HepG2 (cell line): ENCODE measurements around the gene GPR31. TPM values are rescaled to one million over a fixed set of nuclear protein-coding genes. Genes with fewer than 3 reads are reported as not detected.

Source experiments
- GABPA ChIP-seq, 2 experiments: IDR thresholded peaks; 2 replicates each; pipeline ENCODE4 v1.6.1; 2011 to 2016; ENCODE audit warnings: low read depth in 2 of 2, low read length in 1 of 2, missing biosample characterization in 1 of 2, missing genetic modification characterization in 1 of 2
- IKZF4 ChIP-seq: sonication (generic); formaldehyde crosslinking; IDR thresholded peaks from 2 replicates; pipeline ENCODE4 v1.5.1; 2020; ENCODE audit warnings: borderline replicate concordance, mild to moderate bottlenecking, low read depth, missing genetic modification reagents; ENCODE audit errors: not compliant biosample characterization
- IRX3 ChIP-seq: sonication (generic); formaldehyde crosslinking; IDR thresholded peaks from 2 replicates; pipeline ENCODE4 v1.8.1; 2023; ENCODE audit warnings: mild to moderate bottlenecking, low read depth, missing genetic modification reagents, borderline replicate concordance
- KDM5B ChIP-seq: sonication (generic); formaldehyde crosslinking; IDR thresholded peaks from 2 replicates; pipeline ENCODE4 v1.4.0; 2020; ENCODE audit warnings: missing genetic modification reagents, mild to moderate bottlenecking, borderline replicate concordance
- MLLT10 ChIP-seq: sonication (generic); formaldehyde crosslinking; IDR thresholded peaks from 2 replicates; pipeline ENCODE4 v1.4.0; 2020; ENCODE audit warnings: missing genetic modification reagents
- RAD21 ChIP-seq: fragments of 450-650 bp; formaldehyde crosslinking; IDR thresholded peaks from 2 replicates; pipeline ENCODE4 v1.5.0; 2020; ENCODE audit warnings: mild to moderate bottlenecking
- SMC3 ChIP-seq: IDR thresholded peaks from 2 replicates; pipeline ENCODE4 v1.6.1; 2011; ENCODE audit warnings: low read length, improper control_type of control experiment
- SYNCRIP ChIP-seq: fragments of 200-400 bp; formaldehyde crosslinking; IDR thresholded peaks from 2 replicates; pipeline ENCODE4 v1.6.1; 2018; ENCODE audit warnings: mild to moderate bottlenecking, low read depth, low read length; ENCODE audit not compliant: insufficient read depth
- YY1 ChIP-seq: IDR thresholded peaks from 2 replicates; pipeline ENCODE4 v1.6.1; 2011; ENCODE audit warnings: low read length, low read depth, moderate library complexity, mild to moderate bottlenecking; ENCODE audit not compliant: insufficient read depth, insufficient replicate concordance
- ZNF235 ChIP-seq: sonication (generic); formaldehyde crosslinking; IDR thresholded peaks from 2 replicates; pipeline ENCODE4 v1.8.1; 2023; ENCODE audit warnings: mild to moderate bottlenecking, missing genetic modification reagents, borderline replicate concordance
- ZNF317 ChIP-seq: sonication (generic); formaldehyde crosslinking; IDR thresholded peaks from 2 replicates; pipeline ENCODE4 v1.5.0; 2020; ENCODE audit warnings: mild to moderate bottlenecking, missing genetic modification reagents
- ZNF367 ChIP-seq: sonication (generic); formaldehyde crosslinking; IDR thresholded peaks from 2 replicates; pipeline ENCODE4 v1.4.0; 2020; ENCODE audit warnings: missing genetic modification reagents, borderline replicate concordance
- ZNF543 ChIP-seq: sonication (generic); formaldehyde crosslinking; IDR thresholded peaks from 2 replicates; pipeline ENCODE4 v1.4.0; 2020; ENCODE audit warnings: mild to moderate bottlenecking, missing genetic modification reagents
- ZNF598 ChIP-seq: sonication (generic); formaldehyde crosslinking; IDR thresholded peaks from 2 replicates; pipeline ENCODE4 v1.5.1; 2020; ENCODE audit warnings: mild to moderate bottlenecking, missing genetic modification reagents, borderline replicate concordance
- ZNF788 ChIP-seq: sonication (generic); formaldehyde crosslinking; IDR thresholded peaks from 2 replicates; pipeline ENCODE4 v1.5.0; 2020; ENCODE audit warnings: mild to moderate bottlenecking, missing genetic modification reagents, borderline replicate concordance
- ZSCAN31 ChIP-seq: sonication (generic); formaldehyde crosslinking; IDR thresholded peaks from 2 replicates; pipeline ENCODE4 v1.5.0; 2020; ENCODE audit warnings: low read depth, mild to moderate bottlenecking, missing genetic modification reagents
- polyA plus RNA-seq, 8 experiments: library from polyadenylated mRNA; depleted of rRNA in 3 of 8; stranded (reverse) in 7 of 8; unstranded in 1 of 8; fragments of >200 nt; fragmentation: Illumina TruSeq in 4 of 8; extraction: Trizol in 4 of 8; gene quantifications; 2 replicates each; pipeline versions ENCODE4 v1.2.1 to v1.2.3, GENCODE V29; 2011 to 2016; ENCODE audit warnings: low read depth in 4 of 8, missing spikeins in 1 of 8, mixed read lengths in 1 of 8; ENCODE audit not compliant: insufficient read depth in 1 of 8
- total RNA-seq, 5 experiments: library from RNA; depleted of rRNA; stranded (reverse); fragments of >200 nt; fragmentation: Illumina TruSeq; extraction: Trizol; gene quantifications; 2 replicates each; pipeline ENCODE4 v1.2.3, GENCODE V29; 2016; ENCODE audit warnings: low read depth in 1 of 5
- TF ChIP-seq, protein P1 (sequence below): IDR thresholded peaks from 2 replicates; pipeline ENCODE4 v1.6.1; 2012; ENCODE audit warnings: inconsistent platforms
- TF ChIP-seq, protein P2 (sequence below): sonication (generic); formaldehyde crosslinking; IDR thresholded peaks from 2 replicates; pipeline ENCODE4 v1.5.0; 2020; ENCODE audit warnings: mild to moderate bottlenecking, missing genetic modification reagents, borderline replicate concordance
- TF ChIP-seq, protein P3 (sequence below): IDR thresholded peaks from 2 replicates; pipeline ENCODE4 v1.6.1; 2012; ENCODE audit warnings: low read depth, low read length, improper control_type of control experiment
- TF ChIP-seq, protein P4 (sequence below): sonication (generic); formaldehyde crosslinking; IDR thresholded peaks from 2 replicates; pipeline ENCODE4 v1.8.1; 2023; ENCODE audit warnings: mild to moderate bottlenecking, inconsistent platforms, moderate library complexity, missing genetic modification reagents, borderline replicate concordance
- TF ChIP-seq, protein P5 (sequence below): IDR thresholded peaks from 2 replicates; pipeline ENCODE4 v1.6.1; 2016; ENCODE audit warnings: missing genetic modification reagents, missing compliant biosample characterization
- TF ChIP-seq, protein P6 (sequence below): sonication (generic); formaldehyde crosslinking; IDR thresholded peaks from 2 replicates; pipeline ENCODE4 v1.4.0; 2020; ENCODE audit warnings: missing genetic modification reagents, low read depth, mild to moderate bottlenecking, borderline replicate concordance

Gene GPR31
- total and polyA plus RNA-seq, 2 of the 13 experiments (the other 11 are each of a cell fraction or from before 2014, with no cell fraction given), result not detected

DNA sequence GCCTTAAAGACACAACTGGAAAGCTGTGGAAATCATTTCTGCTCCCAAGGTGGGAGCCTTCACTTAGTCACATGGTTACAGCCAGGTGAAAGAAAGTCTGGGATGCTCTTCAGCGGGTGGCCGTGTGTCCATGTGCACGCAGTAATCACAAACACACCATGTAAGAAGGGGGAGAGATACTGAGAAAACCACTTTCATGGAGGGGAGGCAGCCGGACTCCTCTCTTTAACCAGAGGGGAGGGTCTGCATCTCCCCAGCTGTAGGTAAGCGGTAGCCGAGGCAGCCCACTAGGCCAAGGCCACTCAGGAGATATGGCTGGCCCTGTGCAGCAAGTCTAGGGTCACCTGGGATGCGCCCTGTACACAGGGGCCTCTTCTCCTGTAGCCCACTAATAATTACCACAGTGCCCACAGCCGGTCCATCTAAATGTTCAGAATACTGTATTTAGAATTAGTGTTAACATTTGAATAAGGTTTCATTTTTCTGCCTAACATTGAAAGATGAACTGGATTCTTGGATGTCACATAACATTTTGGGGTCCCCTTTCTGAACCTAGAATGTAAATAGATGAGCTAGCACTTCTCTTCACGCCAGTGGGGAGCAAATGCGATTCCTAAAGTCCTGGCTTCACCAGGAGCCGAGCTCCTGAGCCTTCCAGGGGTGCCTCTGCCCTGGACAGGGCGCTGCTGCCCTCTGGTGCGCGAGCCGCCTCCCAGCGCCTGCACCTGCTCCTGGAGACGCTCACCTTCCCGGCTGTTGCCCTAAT, 15.9 kb downstream of the GPR31 start (continued):
- TF ChIP-seq ZNF317 (CRISPR knock-in tag) (peak; percentile 62; the same call in 1 of the 2 replicates), MLLT10 (no peak), SMC3 (peak; percentile 84), IRX3 (CRISPR knock-in tag) (no peak), ZNF235 (CRISPR knock-in tag) (peak; percentile 24; the same call in 1 of the 2 replicates), IKZF4 (CRISPR knock-in tag) (no peak), KDM5B (CRISPR knock-in tag) (peak; percentile 75; the same call in 1 of the 2 replicates), GABPA (IDR thresholded peaks at IDR 0.05; ENCODE audit: low read depth, low read length) (no peak), GABPA (CRISPR knock-in tag; IDR thresholded peaks at IDR 0.05; ENCODE audit: low read depth) (no peak), ZSCAN31 (CRISPR knock-in tag) (no peak), ZNF543 (no peak), RAD21 (CRISPR knock-in tag) (peak; percentile 99), SYNCRIP (no peak), ZNF598 (CRISPR knock-in tag) (peak; percentile 42), ZNF367 (CRISPR knock-in tag) (no peak), YY1 (peak; percentile 59), ZNF788 (CRISPR knock-in tag) (peak; percentile 60; the same call in 1 of the 2 replicates)
- TF ChIP-seq, protein P1, sequence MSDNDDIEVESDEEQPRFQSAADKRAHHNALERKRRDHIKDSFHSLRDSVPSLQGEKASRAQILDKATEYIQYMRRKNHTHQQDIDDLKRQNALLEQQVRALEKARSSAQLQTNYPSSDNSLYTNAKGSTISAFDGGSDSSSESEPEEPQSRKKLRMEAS, result peak; percentile 32; the same call in 1 of the 2 replicates
- TF ChIP-seq, protein P2, sequence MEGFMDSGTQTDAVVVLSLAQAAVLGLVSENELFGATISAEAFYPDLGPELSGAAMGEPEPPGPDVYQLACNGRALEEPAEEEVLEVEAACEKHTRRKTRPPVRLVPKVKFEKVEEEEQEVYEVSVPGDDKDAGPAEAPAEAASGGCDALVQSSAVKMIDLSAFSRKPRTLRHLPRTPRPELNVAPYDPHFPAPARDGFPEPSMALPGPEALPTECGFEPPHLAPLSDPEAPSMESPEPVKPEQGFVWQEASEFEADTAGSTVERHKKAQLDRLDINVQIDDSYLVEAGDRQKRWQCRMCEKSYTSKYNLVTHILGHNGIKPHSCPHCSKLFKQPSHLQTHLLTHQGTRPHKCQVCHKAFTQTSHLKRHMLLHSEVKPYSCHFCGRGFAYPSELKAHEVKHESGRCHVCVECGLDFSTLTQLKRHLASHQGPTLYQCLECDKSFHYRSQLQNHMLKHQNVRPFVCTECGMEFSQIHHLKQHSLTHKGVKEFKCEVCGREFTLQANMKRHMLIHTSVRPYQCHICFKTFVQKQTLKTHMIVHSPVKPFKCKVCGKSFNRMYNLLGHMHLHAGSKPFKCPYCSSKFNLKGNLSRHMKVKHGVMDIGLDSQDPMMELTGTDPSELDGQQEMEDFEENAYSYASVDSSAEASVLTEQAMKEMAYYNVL (CRISPR knock-in tag), result peak; percentile 80
- TF ChIP-seq, protein P3, sequence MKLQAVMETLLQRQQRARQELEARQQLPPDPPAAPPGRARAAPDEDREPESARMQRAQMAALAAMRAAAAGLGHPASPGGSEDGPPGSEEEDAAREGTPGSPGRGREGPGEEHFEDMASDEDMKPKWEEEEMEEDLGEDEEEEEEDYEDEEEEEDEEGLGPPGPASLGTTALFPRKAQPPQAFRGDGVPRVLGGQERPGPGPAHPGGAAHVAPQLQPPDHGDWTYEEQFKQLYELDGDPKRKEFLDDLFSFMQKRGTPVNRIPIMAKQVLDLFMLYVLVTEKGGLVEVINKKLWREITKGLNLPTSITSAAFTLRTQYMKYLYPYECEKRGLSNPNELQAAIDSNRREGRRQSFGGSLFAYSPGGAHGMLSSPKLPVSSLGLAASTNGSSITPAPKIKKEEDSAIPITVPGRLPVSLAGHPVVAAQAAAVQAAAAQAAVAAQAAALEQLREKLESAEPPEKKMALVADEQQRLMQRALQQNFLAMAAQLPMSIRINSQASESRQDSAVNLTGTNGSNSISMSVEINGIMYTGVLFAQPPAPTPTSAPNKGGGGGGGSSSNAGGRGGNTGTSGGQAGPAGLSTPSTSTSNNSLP, result no peak
- TF ChIP-seq, protein P4, sequence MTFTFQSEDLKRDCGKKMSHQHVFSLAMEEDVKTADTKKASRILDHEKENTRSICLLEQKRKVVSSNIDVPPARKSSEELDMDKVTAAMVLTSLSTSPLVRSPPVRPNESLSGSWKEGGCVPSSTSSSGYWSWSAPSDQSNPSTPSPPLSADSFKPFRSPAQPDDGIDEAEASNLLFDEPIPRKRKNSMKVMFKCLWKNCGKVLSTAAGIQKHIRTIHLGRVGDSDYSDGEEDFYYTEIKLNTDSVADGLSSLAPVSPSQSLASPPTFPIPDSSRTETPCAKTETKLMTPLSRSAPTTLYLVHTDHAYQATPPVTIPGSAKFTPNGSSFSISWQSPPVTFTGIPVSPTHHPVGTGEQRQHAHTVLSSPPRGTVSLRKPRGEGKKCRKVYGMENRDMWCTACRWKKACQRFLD, result no peak
- TF ChIP-seq, protein P5, sequence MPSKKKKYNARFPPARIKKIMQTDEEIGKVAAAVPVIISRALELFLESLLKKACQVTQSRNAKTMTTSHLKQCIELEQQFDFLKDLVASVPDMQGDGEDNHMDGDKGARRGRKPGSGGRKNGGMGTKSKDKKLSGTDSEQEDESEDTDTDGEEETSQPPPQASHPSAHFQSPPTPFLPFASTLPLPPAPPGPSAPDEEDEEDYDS (CRISPR knock-in tag), result 0 out of 2 replicates have a peak, but pooled peaks have one; percentile 29
- TF ChIP-seq, protein P6, sequence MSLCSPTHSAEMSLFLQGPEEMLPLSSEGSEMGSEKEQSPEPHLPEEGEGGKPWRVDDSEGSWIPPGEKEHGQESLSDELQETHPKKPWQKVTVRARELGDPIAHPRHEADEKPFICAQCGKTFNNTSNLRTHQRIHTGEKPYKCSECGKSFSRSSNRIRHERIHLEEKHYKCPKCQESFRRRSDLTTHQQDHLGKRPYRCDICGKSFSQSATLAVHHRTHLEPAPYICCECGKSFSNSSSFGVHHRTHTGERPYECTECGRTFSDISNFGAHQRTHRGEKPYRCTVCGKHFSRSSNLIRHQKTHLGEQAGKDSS (CRISPR knock-in tag), result peak; percentile 46; the same call in 1 of the 2 replicates
